Measurements from ENCODE around the gene UPK3B.
"Not testable (repeated sequence)": the region's sequence is repeated elsewhere in the genome, so short reads cannot be mapped to it uniquely, and the experiment has no call there.

The UPK3B gene

DNA sequence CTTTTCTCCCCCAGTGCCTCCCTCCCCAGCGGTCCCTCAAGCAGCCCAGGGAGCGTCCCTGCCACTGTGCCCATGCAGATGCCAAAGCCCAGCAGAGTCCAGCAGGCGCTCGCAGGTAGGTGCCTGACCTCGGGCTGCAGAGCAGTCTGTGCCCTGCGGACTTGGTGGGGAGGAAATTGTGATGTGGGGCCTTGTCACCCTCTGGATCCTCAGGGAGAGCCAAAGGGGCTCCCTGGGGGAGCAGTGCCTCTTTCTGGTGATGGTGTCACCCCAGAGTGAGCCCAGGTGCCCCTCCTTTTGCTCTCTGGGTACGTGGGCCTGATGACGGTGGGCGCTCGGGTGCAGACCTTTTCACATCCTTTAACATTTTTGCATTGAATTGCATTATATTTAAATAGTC lies 18.2 kb upstream of the UPK3B start:
- not testable (repeated sequence) for DNase-seq (ENCODE audit: low read depth in 2 of 2)

DNA sequence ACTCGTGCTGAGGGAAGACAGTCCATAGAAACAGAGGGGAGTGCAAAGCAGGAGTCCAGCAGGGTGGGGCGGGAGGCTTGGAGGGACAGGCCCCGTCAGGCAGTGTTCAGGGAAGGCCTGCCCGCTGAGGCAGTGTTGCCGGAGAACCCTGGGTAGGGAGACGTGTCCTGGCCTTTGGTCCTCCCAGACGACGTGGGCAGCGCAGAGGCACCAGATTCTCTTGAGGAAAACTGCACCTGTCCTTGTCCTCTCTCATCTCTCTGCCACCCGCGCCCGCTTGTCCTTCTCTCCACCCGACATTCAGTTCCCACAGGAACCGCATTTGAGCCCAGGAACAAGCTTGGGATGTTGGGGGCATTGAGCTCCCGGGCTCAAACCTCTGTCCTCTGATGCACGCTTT lies 14.6 kb upstream of the UPK3B start:
- DNase-seq (ENCODE audit: low read depth in 2 of 2): not testable (repeated sequence)

- not testable (repeated sequence) for DNase-seq (ENCODE audit: low read depth in 2 of 2)
Observed at GRCh38 chr7:76497918-76498582, 12.3 kb upstream of the UPK3B start.

DNA sequence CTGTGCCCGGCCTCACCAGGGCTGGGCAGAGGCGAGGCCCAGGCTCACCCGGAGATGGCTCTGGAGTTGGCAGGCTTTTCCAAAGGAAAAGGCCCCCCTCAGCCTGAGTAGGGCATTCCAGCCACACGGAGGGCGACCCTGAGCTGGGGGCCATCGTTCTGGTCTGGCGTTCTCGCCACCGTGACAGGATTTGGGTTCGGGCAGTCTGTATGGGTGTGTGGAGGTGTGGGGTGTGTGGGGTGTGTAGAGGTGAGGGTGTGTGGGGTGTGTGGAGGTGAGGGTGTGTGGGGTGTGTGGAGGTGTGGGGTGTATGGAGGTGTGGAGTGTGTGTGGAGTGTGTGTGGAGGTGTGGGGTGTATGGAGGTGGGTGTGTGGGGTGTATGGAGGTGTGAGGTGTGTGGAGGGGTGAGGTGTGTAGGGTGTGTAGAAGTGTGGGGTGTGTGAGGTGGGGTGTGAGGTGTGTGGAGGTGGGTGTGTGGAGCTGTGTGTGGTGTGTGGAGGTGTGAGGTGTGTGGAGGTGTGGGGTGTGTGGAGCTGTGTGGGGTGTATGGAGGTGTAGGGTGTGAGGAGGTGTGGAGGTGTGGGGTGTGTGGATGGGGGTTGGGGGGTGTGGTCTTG lies 11.7 kb upstream of the UPK3B start:
- not testable (repeated sequence) for DNase-seq (ENCODE audit: low read depth in 2 of 2)

GRCh38 chr7:76499201-76499923 lies 11.0 kb upstream of the UPK3B start:
- DNase-seq (ENCODE audit: low read depth in 2 of 2): not testable (repeated sequence)

DNA sequence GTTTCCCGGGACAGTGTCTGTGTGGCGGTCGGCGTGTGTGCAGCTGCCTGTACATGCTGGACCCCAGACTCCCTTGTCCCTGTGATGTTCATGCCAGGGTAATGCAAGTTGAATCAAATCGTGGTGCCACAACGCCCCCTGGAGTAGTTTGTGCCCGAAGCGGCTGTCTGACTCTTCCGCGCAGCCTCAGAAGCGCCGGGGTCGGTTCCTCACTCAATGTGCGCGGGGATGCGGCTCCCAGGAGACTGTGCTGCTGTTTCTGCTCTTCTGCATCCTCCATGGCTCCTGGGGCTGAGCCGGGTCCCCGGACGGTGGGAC lies 10.5 kb upstream of the UPK3B start:
- not testable (repeated sequence) for DNase-seq (ENCODE audit: low read depth in 2 of 2)

DNA sequence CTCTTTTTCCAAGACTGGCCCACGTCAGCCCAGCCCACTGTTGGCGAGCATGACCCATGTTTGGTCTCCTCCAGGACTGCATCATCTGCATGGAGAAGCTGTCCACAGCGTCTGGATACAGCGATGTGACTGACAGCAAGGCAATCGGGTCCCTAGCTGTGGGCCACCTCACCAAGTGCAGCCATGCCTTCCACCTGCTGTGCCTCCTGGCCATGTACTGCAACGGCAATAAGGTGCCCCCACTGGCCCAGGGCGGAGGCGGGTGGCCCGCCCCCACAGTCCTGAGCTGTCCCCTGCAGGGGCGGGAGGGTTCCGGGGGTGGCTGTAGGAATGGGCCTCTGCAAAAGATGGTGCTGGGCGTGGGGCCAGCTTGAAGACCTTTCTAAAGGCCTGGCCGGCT lies 8.1 kb upstream of the UPK3B start:
- DNase-seq (ENCODE audit: low read depth in 2 of 2): not testable (repeated sequence)

GRCh38 chr7:76502836-76503235 lies 7.5 kb upstream of the UPK3B start:
- not testable (repeated sequence) for DNase-seq (ENCODE audit: low read depth in 2 of 2)

GRCh38 chr7:76503244-76503643 lies 7.1 kb upstream of the UPK3B start:
- DNase-seq (ENCODE audit: low read depth in 2 of 2): not testable (repeated sequence)

GRCh38 chr7:76504351-76505167 lies 5.8 kb upstream of the UPK3B start:
- DNase-seq (ENCODE audit: low read depth in 2 of 2): not testable (repeated sequence)

- DNase-seq (ENCODE audit: low read depth in 2 of 2): no peak
Observed at GRCh38 chr7:76505168-76506080, 4.9 kb upstream of the UPK3B start.

- DNase-seq (ENCODE audit: low read depth in 2 of 2): no peak
Observed at GRCh38 chr7:76506081-76506440, 4.3 kb upstream of the UPK3B start.

DNA sequence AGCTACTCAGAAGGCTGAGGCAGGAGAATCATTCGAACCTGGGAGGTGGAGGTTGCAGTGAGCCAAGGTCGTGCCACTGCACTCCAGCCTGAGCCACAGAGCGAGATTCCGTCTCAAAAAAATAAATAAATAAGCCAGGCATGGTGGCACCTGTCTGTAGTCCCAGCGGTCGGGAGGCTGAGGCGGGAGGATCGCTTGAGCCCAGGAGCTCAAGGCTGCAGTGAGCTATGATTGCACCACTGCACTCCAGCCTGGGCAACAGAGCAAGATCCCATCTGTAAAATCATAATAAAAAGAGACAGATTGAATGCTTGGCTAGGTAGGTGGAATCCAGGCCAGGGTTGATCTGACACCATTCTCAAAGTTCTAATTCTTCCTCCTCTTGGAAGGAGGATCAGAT lies 3.7 kb upstream of the UPK3B start:
- not testable (repeated sequence) for DNase-seq (ENCODE audit: low read depth in 2 of 2)

- no peak for DNase-seq (ENCODE audit: low read depth in 2 of 2)
Observed at GRCh38 chr7:76507723-76508406, 2.5 kb upstream of the UPK3B start.

GRCh38 chr7:76511200-76511910 lies 1.0 kb downstream of the UPK3B start:
- not testable (repeated sequence) for DNase-seq (ENCODE audit: low read depth in 2 of 2)

- not testable (repeated sequence) for DNase-seq (ENCODE audit: low read depth in 2 of 2)
Observed at GRCh38 chr7:76511911-76512885, 1.8 kb downstream of the UPK3B start.

DNA sequence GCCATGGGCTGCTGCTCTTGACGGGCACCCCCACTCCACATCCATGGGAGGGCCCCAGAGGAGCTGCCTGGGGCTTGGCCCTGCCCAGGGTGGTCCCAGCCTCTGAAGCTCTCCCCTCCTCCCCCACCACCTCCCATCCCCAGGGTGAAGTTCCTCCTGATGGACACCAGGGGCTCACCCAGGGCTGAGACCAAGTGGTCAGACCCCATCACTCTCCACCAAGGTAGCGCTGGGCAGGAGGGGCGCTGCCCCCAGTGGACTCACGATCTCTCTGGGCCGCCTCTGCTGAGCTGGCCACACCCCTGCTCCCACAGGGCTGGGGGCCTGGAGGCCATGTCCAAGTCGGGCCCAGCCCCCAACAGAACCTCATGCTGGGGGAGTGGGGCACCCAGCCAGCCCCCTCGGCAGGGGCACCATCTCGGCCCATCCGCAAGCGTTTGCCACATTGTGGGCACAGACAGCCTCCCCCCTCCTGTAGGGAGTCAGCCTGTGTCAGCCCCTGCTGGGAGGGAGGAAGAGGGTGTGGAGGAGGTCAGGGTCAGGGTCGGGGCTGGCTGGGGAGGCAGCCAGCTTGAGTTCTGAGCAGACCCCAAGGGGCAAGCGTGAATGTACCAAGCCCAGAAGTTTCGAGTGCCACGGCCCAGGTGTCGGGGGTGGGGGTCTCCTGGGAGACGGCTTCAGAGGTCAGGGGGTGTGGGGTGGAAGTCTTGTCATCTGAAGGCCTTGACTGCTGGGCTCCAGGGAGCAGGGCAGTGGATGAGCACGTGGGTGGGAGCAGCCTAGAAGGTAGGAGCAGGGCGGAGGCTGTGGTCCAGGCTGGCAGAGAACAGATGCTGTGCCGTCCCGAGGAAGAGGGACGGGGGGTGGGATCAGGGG lies 2.8 kb downstream of the UPK3B start:
- no peak for DNase-seq (ENCODE audit: low read depth in 2 of 2)

All from stimulated activated CD4-positive, alpha-beta T cell treated with anti-CD3 and anti-CD28 coated beads, Interleukin-1b, Interleukin-23, amount 100 ng/mL, for 1 hour (primary cell).